ENCODE results near the gene GLMN. TPM values are rescaled to one million over a fixed set of nuclear protein-coding genes. Genes with fewer than 3 reads are reported as not detected.
"Not testable (repeated sequence)": the region's sequence is repeated elsewhere in the genome, so short reads cannot be mapped to it uniquely, and the experiment has no call there.

The GLMN gene
- total RNA-seq, 1 donor from 2014 or later, result 13.0 TPM

DNA sequence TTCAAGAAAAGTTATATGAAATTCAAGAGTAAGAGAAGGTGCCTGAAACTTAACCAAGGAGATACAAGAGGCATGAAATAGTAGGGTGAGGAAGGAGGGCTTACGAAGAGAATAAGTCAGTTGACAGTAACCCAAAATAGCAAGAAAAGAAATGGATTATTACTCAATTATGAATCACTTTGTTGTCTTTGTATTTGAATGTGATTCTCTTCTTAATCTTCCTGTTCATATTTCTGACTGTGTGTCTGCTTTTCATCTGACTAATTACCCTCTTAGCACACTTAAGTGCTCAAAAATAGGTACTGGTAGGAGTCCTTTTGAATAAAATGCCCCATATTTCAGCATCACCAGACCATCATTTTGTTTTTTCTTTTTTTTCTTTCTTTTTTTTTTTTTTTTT is 39.4 kb downstream of the GLMN start:
- H3K36me3 ChIP-seq (ENCODE audit: control insufficient read depth in 3 of 3, insufficient read depth in 3 of 3, low read length in 3 of 3), result peaks cover 3 to 9% (median 7%) of the 10 kb centered on the region in 3 donors
- no peaks in the 10 kb centered on the region for H3K27me3 ChIP-seq (ENCODE audit: control insufficient read depth in 3 of 3, insufficient read depth in 3 of 3, low read length in 3 of 3)
- no peaks in the 10 kb centered on the region for H3K4me1 ChIP-seq (ENCODE audit: control insufficient read depth in 3 of 3, insufficient read depth in 3 of 3, low read length in 3 of 3)
- H3K27ac ChIP-seq (ENCODE audit: low read depth, low read length), result no peak overlapping the region
- H3K9ac ChIP-seq (ENCODE audit: low read depth in 1 of 3, low read length in 3 of 3), result no peak overlapping the region
- no peak overlapping the region for H3K4me3 ChIP-seq (ENCODE audit: low read length in 3 of 3)
- H3K9me3 ChIP-seq (ENCODE audit: control insufficient read depth in 3 of 3, low read length in 3 of 3), result no peaks in the 10 kb centered on the region

- H3K4me1 ChIP-seq (ENCODE audit: control insufficient read depth in 3 of 3, insufficient read depth in 3 of 3, low read length in 3 of 3); H3K4me3 ChIP-seq (ENCODE audit: low read length in 3 of 3); H3K27me3 ChIP-seq (ENCODE audit: control insufficient read depth in 3 of 3, insufficient read depth in 3 of 3, low read length in 3 of 3); H3K36me3 ChIP-seq (ENCODE audit: control insufficient read depth in 3 of 3, insufficient read depth in 3 of 3, low read length in 3 of 3); H3K9ac ChIP-seq (ENCODE audit: low read depth in 1 of 3, low read length in 3 of 3); H3K27ac ChIP-seq (ENCODE audit: low read depth, low read length); H3K9me3 ChIP-seq (ENCODE audit: control insufficient read depth in 3 of 3, low read length in 3 of 3): not testable (repeated sequence)
Observed at GRCh38 chr1:92254714-92255113, 44.1 kb downstream of the GLMN start.

DNA sequence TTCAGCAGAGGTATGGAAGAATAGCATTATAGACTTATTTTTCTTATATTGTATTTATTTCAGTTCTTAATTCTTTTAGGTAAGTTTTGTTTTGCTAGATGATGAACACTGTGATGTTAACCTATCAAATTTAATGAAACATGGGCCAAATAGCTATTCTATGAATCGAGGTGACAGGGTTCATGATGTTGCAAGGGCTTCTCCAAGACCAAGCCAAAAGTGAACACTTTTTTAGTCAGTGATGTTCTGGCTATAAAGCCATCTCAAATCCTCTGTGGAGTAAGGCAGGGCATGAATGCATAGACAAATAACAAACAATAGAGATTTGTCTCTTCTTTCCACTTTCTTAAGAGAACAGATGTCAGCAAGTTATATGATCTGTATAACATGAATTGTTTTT is 54.4 kb downstream of the GLMN start:
- Histone ChIP-seq H3K9ac (ENCODE audit: low read depth in 1 of 3, low read length in 3 of 3) (no peak overlapping the region), H3K4me1 (ENCODE audit: control insufficient read depth in 3 of 3, insufficient read depth in 3 of 3, low read length in 3 of 3) (no peaks in the 10 kb centered on the region)

GRCh38 chr1:92240034-92240433 is 58.8 kb downstream of the GLMN start:
- Histone ChIP-seq H3K4me3 (ENCODE audit: low read length in 3 of 3) (no peak overlapping the region), H3K9me3 (ENCODE audit: control insufficient read depth in 3 of 3, low read length in 3 of 3) (no peaks in the 10 kb centered on the region), H3K27ac (ENCODE audit: low read depth, low read length) (no peak overlapping the region), H3K4me1 (ENCODE audit: control insufficient read depth in 3 of 3, insufficient read depth in 3 of 3, low read length in 3 of 3) (no peaks in the 10 kb centered on the region), H3K9ac (ENCODE audit: low read depth in 1 of 3, low read length in 3 of 3) (no peak overlapping the region), H3K36me3 (ENCODE audit: control insufficient read depth in 3 of 3, insufficient read depth in 3 of 3, low read length in 3 of 3) (no peaks in the 10 kb centered on the region), H3K27me3 (ENCODE audit: control insufficient read depth in 3 of 3, insufficient read depth in 3 of 3, low read length in 3 of 3) (no peaks in the 10 kb centered on the region)

More for the DNA sequence above, 54.4 kb downstream of the GLMN start:
- Histone ChIP-seq H3K27ac (ENCODE audit: low read depth, low read length) (no peak overlapping the region), H3K9me3 (ENCODE audit: control insufficient read depth in 3 of 3, low read length in 3 of 3) (no peaks in the 10 kb centered on the region), H3K27me3 (ENCODE audit: control insufficient read depth in 3 of 3, insufficient read depth in 3 of 3, low read length in 3 of 3) (no peaks in the 10 kb centered on the region), H3K4me3 (ENCODE audit: low read length in 3 of 3) (no peak overlapping the region), H3K36me3 (ENCODE audit: control insufficient read depth in 3 of 3, insufficient read depth in 3 of 3, low read length in 3 of 3) (peaks cover 0 to 5% (median 0%) of the 10 kb centered on the region in 3 donors)

DNA sequence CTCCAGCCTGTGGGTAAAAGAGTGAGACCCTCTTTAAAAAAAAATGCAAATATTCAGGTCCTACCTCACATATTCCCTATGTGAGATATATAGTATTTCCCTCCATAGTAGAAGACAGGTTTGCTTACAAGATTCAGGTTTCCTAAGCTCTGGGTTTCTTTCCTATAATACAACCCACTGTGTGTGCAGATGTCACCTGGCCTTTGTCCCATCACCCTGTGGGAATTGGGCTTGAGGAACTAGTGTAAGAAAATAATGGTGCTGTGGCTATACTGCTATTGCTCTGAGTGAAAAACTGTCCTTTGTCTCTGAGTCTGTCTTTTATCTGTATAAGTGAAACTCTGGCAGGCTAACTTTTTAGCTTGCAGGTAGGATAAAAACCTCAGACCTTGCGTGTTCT is 68.1 kb downstream of the GLMN start:
- no peaks in the 10 kb centered on the region for H3K27me3 ChIP-seq (ENCODE audit: control insufficient read depth in 3 of 3, insufficient read depth in 3 of 3, low read length in 3 of 3)
- no peak overlapping the region for H3K4me3 ChIP-seq (ENCODE audit: low read length in 3 of 3)
- no peaks in the 10 kb centered on the region for H3K9me3 ChIP-seq (ENCODE audit: control insufficient read depth in 3 of 3, low read length in 3 of 3)
- H3K4me1 ChIP-seq (ENCODE audit: control insufficient read depth in 3 of 3, insufficient read depth in 3 of 3, low read length in 3 of 3), result no peaks in the 10 kb centered on the region
- H3K27ac ChIP-seq (ENCODE audit: low read depth, low read length), result no peak overlapping the region
- no peak overlapping the region for H3K9ac ChIP-seq (ENCODE audit: low read depth in 1 of 3, low read length in 3 of 3)
- no peaks in the 10 kb centered on the region for H3K36me3 ChIP-seq (ENCODE audit: control insufficient read depth in 3 of 3, insufficient read depth in 3 of 3, low read length in 3 of 3)

DNA sequence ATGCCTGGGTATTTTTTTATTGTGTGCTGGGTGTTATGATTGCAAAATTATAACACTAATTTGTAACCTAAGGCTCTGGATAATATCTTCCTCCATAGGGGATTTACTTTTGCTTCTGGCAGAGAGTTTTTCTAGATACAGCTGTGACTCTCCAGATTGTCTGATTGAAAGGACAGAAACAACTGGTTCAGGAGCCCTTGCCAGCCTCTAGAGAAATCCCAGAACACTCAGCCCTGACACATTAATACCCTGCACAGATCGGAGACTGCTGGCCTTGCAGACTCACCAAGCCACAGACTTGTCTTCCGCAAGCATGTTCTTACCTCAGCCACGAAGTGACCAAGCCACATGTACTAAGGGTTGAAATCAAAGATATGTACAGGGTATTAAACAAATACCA is 70.4 kb downstream of the GLMN start:
- Histone ChIP-seq H3K9ac (ENCODE audit: low read depth in 1 of 3, low read length in 3 of 3) (no peak overlapping the region), H3K27me3 (ENCODE audit: control insufficient read depth in 3 of 3, insufficient read depth in 3 of 3, low read length in 3 of 3) (no peaks in the 10 kb centered on the region), H3K9me3 (ENCODE audit: control insufficient read depth in 3 of 3, low read length in 3 of 3) (no peaks in the 10 kb centered on the region), H3K4me3 (ENCODE audit: low read length in 3 of 3) (no peak overlapping the region), H3K4me1 (ENCODE audit: control insufficient read depth in 3 of 3, insufficient read depth in 3 of 3, low read length in 3 of 3) (no peaks in the 10 kb centered on the region), H3K27ac (ENCODE audit: low read depth, low read length) (no peak overlapping the region), H3K36me3 (ENCODE audit: control insufficient read depth in 3 of 3, insufficient read depth in 3 of 3, low read length in 3 of 3) (no peaks in the 10 kb centered on the region)

DNA sequence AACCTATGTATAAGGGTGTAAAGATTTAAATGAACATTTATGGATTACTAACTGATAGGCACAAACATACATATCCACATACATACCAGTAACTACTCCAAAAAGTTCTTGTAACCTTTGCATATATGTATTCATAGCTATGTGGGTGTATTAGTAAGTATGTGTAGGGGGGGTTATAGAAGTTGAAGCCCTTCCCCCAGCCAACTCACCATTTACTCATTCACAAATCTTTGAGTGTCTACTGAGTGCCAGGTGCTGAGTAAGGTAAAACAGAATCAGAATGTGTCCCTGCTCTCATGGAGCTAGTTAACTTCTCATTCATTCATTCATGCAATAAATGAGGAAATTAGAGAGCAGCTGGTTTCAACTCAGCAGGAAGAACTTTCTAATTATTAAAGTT is 79.8 kb downstream of the GLMN start:
- Histone ChIP-seq H3K4me1 (ENCODE audit: control insufficient read depth in 3 of 3, insufficient read depth in 3 of 3, low read length in 3 of 3) (no peaks in the 10 kb centered on the region), H3K9ac (ENCODE audit: low read depth in 1 of 3, low read length in 3 of 3) (no peak overlapping the region)

DNA sequence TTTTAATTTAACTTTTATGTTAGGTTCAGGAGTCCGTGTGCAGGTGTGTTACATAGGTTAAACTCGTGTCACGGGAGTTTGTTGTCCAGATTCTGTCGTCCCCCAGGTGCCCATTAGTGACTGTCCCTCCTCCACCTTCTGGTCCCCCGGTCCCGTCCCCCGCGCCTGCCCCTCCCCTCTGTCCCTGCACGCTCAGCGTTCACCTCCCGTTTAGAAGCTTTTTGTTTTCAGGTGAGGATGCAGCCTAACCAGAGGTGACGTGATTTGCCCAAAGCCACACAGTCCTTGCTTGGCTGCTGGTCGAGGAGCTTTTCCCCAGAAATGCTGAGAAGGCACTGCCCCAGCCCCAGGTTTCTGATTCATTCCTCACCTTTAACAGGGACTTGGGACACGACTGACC is 80.2 kb downstream of the GLMN start:
- H3K9me3 ChIP-seq (ENCODE audit: control insufficient read depth in 3 of 3, low read length in 3 of 3), result no peaks in the 10 kb centered on the region
- H3K27ac ChIP-seq (ENCODE audit: low read depth, low read length), result no peak overlapping the region
- no peaks in the 10 kb centered on the region for H3K4me1 ChIP-seq (ENCODE audit: control insufficient read depth in 3 of 3, insufficient read depth in 3 of 3, low read length in 3 of 3)
- H3K4me3 ChIP-seq (ENCODE audit: low read length in 3 of 3), result no peak overlapping the region
- no peak overlapping the region for H3K9ac ChIP-seq (ENCODE audit: low read depth in 1 of 3, low read length in 3 of 3)
- no peaks in the 10 kb centered on the region for H3K36me3 ChIP-seq (ENCODE audit: control insufficient read depth in 3 of 3, insufficient read depth in 3 of 3, low read length in 3 of 3)
- no peaks in the 10 kb centered on the region for H3K27me3 ChIP-seq (ENCODE audit: control insufficient read depth in 3 of 3, insufficient read depth in 3 of 3, low read length in 3 of 3)

More for the DNA sequence above, 79.8 kb downstream of the GLMN start:
- no peaks in the 10 kb centered on the region for H3K9me3 ChIP-seq (ENCODE audit: control insufficient read depth in 3 of 3, low read length in 3 of 3)
- H3K27ac ChIP-seq (ENCODE audit: low read depth, low read length), result no peak overlapping the region
- H3K4me3 ChIP-seq (ENCODE audit: low read length in 3 of 3), result no peak overlapping the region
- no peaks in the 10 kb centered on the region for H3K27me3 ChIP-seq (ENCODE audit: control insufficient read depth in 3 of 3, insufficient read depth in 3 of 3, low read length in 3 of 3)
- H3K36me3 ChIP-seq (ENCODE audit: control insufficient read depth in 3 of 3, insufficient read depth in 3 of 3, low read length in 3 of 3), result no peaks in the 10 kb centered on the region

DNA sequence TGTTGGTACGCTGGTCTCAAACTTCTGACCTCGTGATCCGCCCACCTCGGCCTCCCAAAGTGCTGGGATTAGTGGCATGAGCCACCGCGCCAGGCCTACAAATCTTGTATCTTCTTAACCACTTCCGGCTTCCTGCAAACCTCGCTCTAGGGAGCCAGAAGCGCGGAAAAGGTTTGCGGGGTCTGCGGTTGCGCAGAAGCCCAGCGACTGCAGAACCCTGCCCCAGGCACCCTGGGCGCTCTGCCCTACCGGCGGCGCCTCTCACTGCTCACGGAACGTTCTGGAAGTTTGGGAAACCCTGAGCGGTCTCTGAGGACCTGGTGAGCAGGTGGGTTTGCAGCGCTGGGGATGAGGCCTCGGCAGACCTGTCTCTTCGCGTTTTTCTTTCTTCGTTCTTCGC is 81.1 kb downstream of the GLMN start, which contains the start of gene C1orf146:
Gene C1orf146 (plus strand): TSS at position 195 of the 400 bp plus-strand sequence. CDS start 13,506 bp downstream, outside the sequence.
- Histone ChIP-seq H3K9me3 (ENCODE audit: control insufficient read depth in 3 of 3, low read length in 3 of 3) (no peaks in the 10 kb centered on the region), H3K27ac (ENCODE audit: low read depth, low read length) (no peak within 1 kb of the TSS), H3K4me3 (ENCODE audit: low read length in 3 of 3) (no peak within 1 kb of the TSS), H3K27me3 (ENCODE audit: control insufficient read depth in 3 of 3, insufficient read depth in 3 of 3, low read length in 3 of 3) (no peaks in the 10 kb centered on the region), H3K36me3 (ENCODE audit: control insufficient read depth in 3 of 3, insufficient read depth in 3 of 3, low read length in 3 of 3) (no peaks in the 10 kb centered on the region), H3K9ac (ENCODE audit: low read depth in 1 of 3, low read length in 3 of 3) (no peak within 1 kb of the TSS), H3K4me1 (ENCODE audit: control insufficient read depth in 3 of 3, insufficient read depth in 3 of 3, low read length in 3 of 3) (no peaks in the 10 kb centered on the region)

GRCh38 chr1:92211166-92211565 is 87.6 kb downstream of the GLMN start:
- H3K4me1 ChIP-seq (ENCODE audit: control insufficient read depth in 3 of 3, insufficient read depth in 3 of 3, low read length in 3 of 3), result no peaks in the 10 kb centered on the region

GRCh38 chr1:92210701-92211100 is 88.1 kb downstream of the GLMN start:
- Histone ChIP-seq H3K27me3 (ENCODE audit: control insufficient read depth in 3 of 3, insufficient read depth in 3 of 3, low read length in 3 of 3) (no peaks in the 10 kb centered on the region), H3K4me1 (ENCODE audit: control insufficient read depth in 3 of 3, insufficient read depth in 3 of 3, low read length in 3 of 3) (no peaks in the 10 kb centered on the region), H3K4me3 (ENCODE audit: low read length in 3 of 3) (no peak overlapping the region), H3K9me3 (ENCODE audit: control insufficient read depth in 3 of 3, low read length in 3 of 3) (no peaks in the 10 kb centered on the region), H3K36me3 (ENCODE audit: control insufficient read depth in 3 of 3, insufficient read depth in 3 of 3, low read length in 3 of 3) (no peaks in the 10 kb centered on the region), H3K27ac (ENCODE audit: low read depth, low read length) (no peak overlapping the region), H3K9ac (ENCODE audit: low read depth in 1 of 3, low read length in 3 of 3) (no peak overlapping the region)

More at GRCh38 chr1:92211166-92211565, 87.6 kb downstream of the GLMN start:
- H3K9ac ChIP-seq (ENCODE audit: low read depth in 1 of 3, low read length in 3 of 3), result no peak overlapping the region
- H3K4me3 ChIP-seq (ENCODE audit: low read length in 3 of 3), result no peak overlapping the region
- no peak overlapping the region for H3K27ac ChIP-seq (ENCODE audit: low read depth, low read length)
- no peaks in the 10 kb centered on the region for H3K9me3 ChIP-seq (ENCODE audit: control insufficient read depth in 3 of 3, low read length in 3 of 3)
- H3K27me3 ChIP-seq (ENCODE audit: control insufficient read depth in 3 of 3, insufficient read depth in 3 of 3, low read length in 3 of 3), result no peaks in the 10 kb centered on the region
- H3K36me3 ChIP-seq (ENCODE audit: control insufficient read depth in 3 of 3, insufficient read depth in 3 of 3, low read length in 3 of 3), result no peaks in the 10 kb centered on the region
